Measurements from ENCODE around the gene MRPL38.
A peak's percentile ranks its signal among the peaks of the same experiment; 100 is the strongest.

Gene MRPL38

DNA sequence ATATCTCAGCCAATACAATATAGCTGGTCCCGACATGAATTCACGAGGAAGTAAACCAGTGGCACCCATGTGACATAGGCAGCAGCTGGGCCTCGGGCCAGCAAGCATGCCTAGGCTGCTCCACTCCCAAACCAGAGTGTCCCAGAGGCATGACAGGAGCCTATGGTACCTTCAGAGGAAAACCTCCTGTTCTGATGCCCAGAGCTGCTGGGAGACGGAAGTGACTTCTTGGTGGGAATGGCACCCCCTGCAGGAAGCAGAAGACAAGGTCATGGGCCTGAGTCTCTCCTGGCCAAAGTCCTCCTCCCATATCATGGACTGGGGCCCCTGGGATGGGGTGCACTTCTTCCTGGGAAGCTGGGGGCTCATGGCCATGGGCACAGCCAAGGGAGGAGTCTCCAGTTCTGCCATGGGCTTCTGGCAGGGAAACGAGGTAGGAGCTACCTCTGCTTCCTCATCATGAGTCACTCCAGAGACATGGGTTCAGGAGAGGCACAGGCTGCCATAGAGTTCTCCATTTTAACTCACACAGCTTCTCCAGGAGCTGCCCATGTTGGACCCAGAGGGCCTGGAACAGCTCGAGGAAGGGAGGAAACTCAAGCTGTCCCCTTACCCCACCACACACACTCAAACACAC lies 22.7 kb upstream of the MRPL38 start:
- DNase-seq, result peak in 1 of 2 donors; percentile 49
- no peaks in the 10 kb centered on the region for H3K79me2 ChIP-seq (ENCODE audit: control insufficient read depth, insufficient read depth, low read length, poor library complexity)
- no peak overlapping the region for H4K8ac ChIP-seq (ENCODE audit: low read depth, low read length)
- H3K79me1 ChIP-seq (ENCODE audit: low read length), result no peaks in the 10 kb centered on the region
- H2BK5ac ChIP-seq (ENCODE audit: low read depth, low read length, poor library complexity), result no peak overlapping the region
- H3K9ac ChIP-seq (ENCODE audit: low read length), result no peak overlapping the region
- H3K4me3 ChIP-seq (ENCODE audit: low read depth, low read length), result no peak overlapping the region
- peaks cover 3% of the 10 kb centered on the region in 2 experiments for H3K36me3 ChIP-seq (ENCODE audit: control insufficient read depth in 1 of 2, insufficient read depth in 2 of 2, low read length in 2 of 2)
- no peak overlapping the region for H3K18ac ChIP-seq (ENCODE audit: low read length)
- no peak overlapping the region for H3K27ac ChIP-seq (ENCODE audit: low read depth, low read length)
- no peak overlapping the region for H2BK120ac ChIP-seq (ENCODE audit: insufficient read depth, low read length, poor library complexity)
- no peaks in the 10 kb centered on the region for H3K27me3 ChIP-seq (ENCODE audit: insufficient read depth, low read length)
- H2BK12ac ChIP-seq (ENCODE audit: low read length), result no peak overlapping the region
- whole genome bisulfite sequencing (ENCODE audit: extremely low coverage, insufficient coverage, insufficient read length), result no CpG with 5 or more reads among the region's 6 CpGs
- H3K23ac ChIP-seq (ENCODE audit: low read length), result no peak overlapping the region
- no peaks in the 10 kb centered on the region for H3K4me1 ChIP-seq (ENCODE audit: control insufficient read depth in 1 of 2, insufficient read depth in 2 of 2, low read length in 2 of 2)
- no peak overlapping the region for H2AFZ ChIP-seq (ENCODE audit: insufficient read depth, low read length, poor library complexity)
- no peak overlapping the region for H3K4me2 ChIP-seq (ENCODE audit: low read length)
- H3K4ac ChIP-seq (ENCODE audit: low read depth, low read length), result no peak overlapping the region
- H4K91ac ChIP-seq (ENCODE audit: low read depth, low read length), result no peak overlapping the region
- no peak overlapping the region for H2AK5ac ChIP-seq (ENCODE audit: low read length)
- no peak overlapping the region for H3K14ac ChIP-seq (ENCODE audit: low read length)
- H3K9me3 ChIP-seq (ENCODE audit: insufficient read depth, low read depth, low read length), result peaks cover 1% of the 10 kb centered on the region
- no peak overlapping the region for H4K12ac ChIP-seq (ENCODE audit: low read depth, low read length)

DNA sequence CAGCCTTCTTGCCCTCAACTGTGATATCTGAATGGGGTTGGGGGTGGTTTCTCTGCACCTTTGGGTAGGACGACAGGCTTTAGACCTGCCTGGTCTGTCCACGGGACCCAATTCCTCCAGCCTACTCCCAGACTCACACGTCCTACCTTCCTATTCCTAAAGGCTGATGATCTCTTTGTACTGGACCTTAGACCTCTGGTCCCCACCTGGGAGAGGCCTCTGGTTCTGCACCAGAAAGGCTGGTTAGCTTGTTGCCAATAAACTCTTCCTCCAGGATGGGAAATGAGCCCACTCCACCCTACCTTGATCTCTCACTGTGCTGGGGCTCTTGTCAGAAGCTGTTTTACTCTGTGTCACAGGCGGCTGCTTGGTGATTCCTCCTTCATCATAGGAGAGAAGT lies 21.8 kb upstream of the MRPL38 start:
- H4K91ac ChIP-seq (ENCODE audit: low read depth, low read length), result no peak overlapping the region
- H4K12ac ChIP-seq (ENCODE audit: low read depth, low read length), result no peak overlapping the region
- H4K8ac ChIP-seq (ENCODE audit: low read depth, low read length), result no peak overlapping the region
- H3K36me3 ChIP-seq (ENCODE audit: control insufficient read depth in 1 of 2, insufficient read depth in 2 of 2, low read length in 2 of 2), result peaks cover 3 to 6% of the 10 kb centered on the region in 2 experiments
- H3K27ac ChIP-seq (ENCODE audit: low read depth, low read length), result no peak overlapping the region
- no peaks in the 10 kb centered on the region for H3K79me1 ChIP-seq (ENCODE audit: low read length)
- WGBS (ENCODE audit: extremely low coverage, insufficient coverage, insufficient read length), result no CpG with 5 or more reads among the region's 4 CpGs
- no peak overlapping the region for H3K18ac ChIP-seq (ENCODE audit: low read length)
- H3K9ac ChIP-seq (ENCODE audit: low read length), result no peak overlapping the region
- H2AK5ac ChIP-seq (ENCODE audit: low read length), result no peak overlapping the region
- no peak overlapping the region for H2BK12ac ChIP-seq (ENCODE audit: low read length)
- no peak overlapping the region for H3K4ac ChIP-seq (ENCODE audit: low read depth, low read length)
- H3K23ac ChIP-seq (ENCODE audit: low read length), result no peak overlapping the region
- H3K27me3 ChIP-seq (ENCODE audit: insufficient read depth, low read length), result no peaks in the 10 kb centered on the region
- no peaks in the 10 kb centered on the region for H3K79me2 ChIP-seq (ENCODE audit: control insufficient read depth, insufficient read depth, low read length, poor library complexity)
- H3K4me3 ChIP-seq (ENCODE audit: low read depth, low read length), result no peak overlapping the region
- H2BK120ac ChIP-seq (ENCODE audit: insufficient read depth, low read length, poor library complexity), result no peak overlapping the region
- no peak overlapping the region for H3K14ac ChIP-seq (ENCODE audit: low read length)
- H2AFZ ChIP-seq (ENCODE audit: insufficient read depth, low read length, poor library complexity), result no peak overlapping the region
- H3K9me3 ChIP-seq (ENCODE audit: insufficient read depth, low read depth, low read length), result peaks cover 1% of the 10 kb centered on the region
- no peak overlapping the region for H3K4me2 ChIP-seq (ENCODE audit: low read length)
- no peak for DNase-seq
- H3K4me1 ChIP-seq (ENCODE audit: control insufficient read depth in 1 of 2, insufficient read depth in 2 of 2, low read length in 2 of 2), result no peaks in the 10 kb centered on the region
- H2BK5ac ChIP-seq (ENCODE audit: low read depth, low read length, poor library complexity), result no peak overlapping the region

DNA sequence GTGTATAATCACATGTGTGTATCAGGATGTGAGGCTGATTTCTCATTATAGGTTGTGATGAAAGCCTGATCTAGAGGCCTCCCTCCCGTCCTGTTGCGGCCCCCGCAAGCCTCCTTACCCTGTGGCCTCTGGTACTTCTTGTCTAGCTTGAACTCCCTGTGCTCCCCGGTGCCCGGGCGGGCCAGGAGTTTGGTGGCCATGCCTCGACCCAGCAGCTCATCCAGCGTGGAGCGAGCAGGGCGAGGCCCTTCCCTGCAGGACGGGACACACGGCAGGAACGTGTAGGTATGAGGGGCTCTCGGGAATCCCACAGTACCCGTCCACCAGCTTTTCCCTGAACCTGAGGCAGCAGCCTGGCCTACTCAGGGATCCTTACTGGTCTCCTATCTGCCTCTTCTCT lies 21.2 kb upstream of the MRPL38 start:
- DNase-seq, result no peak
- WGBS (ENCODE audit: extremely low coverage, insufficient coverage, insufficient read length), result no CpG with 5 or more reads among the region's 15 CpGs
- H3K9me3 ChIP-seq (ENCODE audit: insufficient read depth, low read depth, low read length), result peaks cover 1% of the 10 kb centered on the region

DNA sequence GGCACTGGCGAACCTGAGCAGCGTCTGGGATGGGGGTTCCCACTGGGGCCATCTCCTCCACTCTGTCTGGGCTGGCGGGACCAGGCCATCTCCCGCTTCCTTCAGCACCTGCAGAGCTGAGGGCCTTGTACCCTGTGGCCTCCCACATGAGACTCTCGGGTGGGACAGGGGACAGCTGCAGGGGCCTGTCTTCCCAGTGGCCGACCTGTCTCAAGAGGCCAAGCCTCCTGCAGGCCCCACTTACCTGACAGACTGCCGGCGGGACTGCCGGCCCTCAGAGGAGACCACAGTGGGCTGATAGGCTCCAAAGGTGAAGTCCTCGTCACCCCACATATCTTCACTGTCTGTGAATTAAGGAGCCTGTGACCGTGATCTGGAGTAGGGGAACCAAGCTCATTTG lies 20.4 kb upstream of the MRPL38 start:
- Histone ChIP-seq H3K36me3 (ENCODE audit: control insufficient read depth in 1 of 2, insufficient read depth in 2 of 2, low read length in 2 of 2) (peaks cover 3 to 6% of the 10 kb centered on the region in 2 experiments), H2AK5ac (ENCODE audit: low read length) (no peak overlapping the region), H2BK12ac (ENCODE audit: low read length) (no peak overlapping the region), H3K27ac (ENCODE audit: low read depth, low read length) (no peak overlapping the region), H2BK120ac (ENCODE audit: insufficient read depth, low read length, poor library complexity) (no peak overlapping the region), H3K9ac (ENCODE audit: low read length) (no peak overlapping the region), H3K23ac (ENCODE audit: low read length) (no peak overlapping the region), H3K4me2 (ENCODE audit: low read length) (no peak overlapping the region), H3K27me3 (ENCODE audit: insufficient read depth, low read length) (no peaks in the 10 kb centered on the region), H3K4me1 (ENCODE audit: control insufficient read depth in 1 of 2, insufficient read depth in 2 of 2, low read length in 2 of 2) (no peaks in the 10 kb centered on the region), H4K8ac (ENCODE audit: low read depth, low read length) (no peak overlapping the region), H3K18ac (ENCODE audit: low read length) (no peak overlapping the region), H3K14ac (ENCODE audit: low read length) (no peak overlapping the region), H3K79me2 (ENCODE audit: control insufficient read depth, insufficient read depth, low read length, poor library complexity) (no peaks in the 10 kb centered on the region), H3K4ac (ENCODE audit: low read depth, low read length) (no peak overlapping the region), H3K79me1 (ENCODE audit: low read length) (no peaks in the 10 kb centered on the region), H3K9me3 (ENCODE audit: insufficient read depth, low read depth, low read length) (peaks cover 1% of the 10 kb centered on the region), H3K4me3 (ENCODE audit: low read depth, low read length) (no peak overlapping the region), H2AFZ (ENCODE audit: insufficient read depth, low read length, poor library complexity) (no peak overlapping the region), H4K91ac (ENCODE audit: low read depth, low read length) (no peak overlapping the region), H2BK5ac (ENCODE audit: low read depth, low read length, poor library complexity) (no peak overlapping the region), H4K12ac (ENCODE audit: low read depth, low read length) (no peak overlapping the region)
- DNase-seq, result no peak
- no CpG with 5 or more reads among the region's 11 CpGs for WGBS (ENCODE audit: extremely low coverage, insufficient coverage, insufficient read length)

More for the DNA sequence above, 21.2 kb upstream of the MRPL38 start:
- Histone ChIP-seq H3K4ac (ENCODE audit: low read depth, low read length) (no peak overlapping the region), H2BK120ac (ENCODE audit: insufficient read depth, low read length, poor library complexity) (no peak overlapping the region), H3K14ac (ENCODE audit: low read length) (no peak overlapping the region), H3K23ac (ENCODE audit: low read length) (no peak overlapping the region), H3K79me1 (ENCODE audit: low read length) (no peaks in the 10 kb centered on the region), H4K12ac (ENCODE audit: low read depth, low read length) (no peak overlapping the region), H2BK5ac (ENCODE audit: low read depth, low read length, poor library complexity) (no peak overlapping the region), H3K79me2 (ENCODE audit: control insufficient read depth, insufficient read depth, low read length, poor library complexity) (no peaks in the 10 kb centered on the region), H2BK12ac (ENCODE audit: low read length) (no peak overlapping the region), H3K18ac (ENCODE audit: low read length) (no peak overlapping the region), H2AFZ (ENCODE audit: insufficient read depth, low read length, poor library complexity) (no peak overlapping the region), H3K27ac (ENCODE audit: low read depth, low read length) (no peak overlapping the region), H4K91ac (ENCODE audit: low read depth, low read length) (no peak overlapping the region), H3K36me3 (ENCODE audit: control insufficient read depth in 1 of 2, insufficient read depth in 2 of 2, low read length in 2 of 2) (peaks cover 3 to 6% of the 10 kb centered on the region in 2 experiments), H3K4me2 (ENCODE audit: low read length) (no peak overlapping the region), H2AK5ac (ENCODE audit: low read length) (no peak overlapping the region), H4K8ac (ENCODE audit: low read depth, low read length) (no peak overlapping the region), H3K4me3 (ENCODE audit: low read depth, low read length) (no peak overlapping the region), H3K27me3 (ENCODE audit: insufficient read depth, low read length) (no peaks in the 10 kb centered on the region), H3K9ac (ENCODE audit: low read length) (no peak overlapping the region), H3K4me1 (ENCODE audit: control insufficient read depth in 1 of 2, insufficient read depth in 2 of 2, low read length in 2 of 2) (no peaks in the 10 kb centered on the region)

All from trophoblast cell (in vitro differentiated cells and primary cell).